Neural cell (in vitro differentiated cells): ENCODE measurements around the gene TM9SF2. TPM values are rescaled to one million over a fixed set of nuclear protein-coding genes. Genes with fewer than 3 reads are reported as not detected.

Experiments
- H2AFZ ChIP-seq: fragments of 200-600, 300-800 bp; sonication (generic), shearing (Covaris generic); 2 replicates; pipeline ENCODE4 v1.6.0; 2014; ENCODE audit warnings: low read depth, mild to moderate bottlenecking, antibody characterized with exemption, low read length, moderate library complexity
- H3F3A ChIP-seq: fragments of 200-600 bp; shearing (Covaris generic); 2 replicates; pipeline ENCODE4 v1.6.1; 2016; ENCODE audit warnings: mild to moderate bottlenecking, moderate library complexity, mixed read lengths, antibody characterized with exemption, low read length; ENCODE audit not compliant: insufficient read depth, poor library complexity, severe bottlenecking
- H3K27ac ChIP-seq: fragments of 200-600, 300-800 bp; sonication (generic), shearing (Covaris generic); 2 replicates; pipeline ENCODE4 v1.5.1; 2014; ENCODE audit warnings: mild to moderate bottlenecking, low read length, moderate library complexity
- H3K27me3 ChIP-seq: fragments of 300-800, 200-600 bp; sonication (generic), shearing (Covaris generic); 2 replicates; pipeline ENCODE4 v1.6.0; 2014; ENCODE audit warnings: mild to moderate bottlenecking, low read depth, low read length, moderate library complexity; ENCODE audit not compliant: insufficient read depth
- H3K36me3 ChIP-seq: fragments of 300-800, 200-600 bp; sonication (generic), shearing (Covaris generic); 2 replicates; pipeline ENCODE4 v1.5.1; 2014; ENCODE audit warnings: mild to moderate bottlenecking, antibody characterized with exemption, low read length, moderate library complexity; ENCODE audit not compliant: insufficient read depth
- H3K4me2 ChIP-seq: fragments of 300-800, 200-600 bp; sonication (generic), shearing (Covaris generic); 2 replicates; pipeline ENCODE4 v1.6.0; 2014; ENCODE audit warnings: mild to moderate bottlenecking, low read length
- H3K4me3 ChIP-seq: fragments of 300-800, 200-600 bp; sonication (generic), shearing (Covaris generic); 2 replicates; pipeline ENCODE4 v1.5.1; 2014; ENCODE audit warnings: mild to moderate bottlenecking, low read length, moderate library complexity
- H3K79me2 ChIP-seq: fragments of 200-600 bp; shearing (Covaris generic); replicated peaks from 2 replicates; pipeline ENCODE4 v1.6.0; 2014; ENCODE audit warnings: mild to moderate bottlenecking, low read length, moderate library complexity; ENCODE audit not compliant: insufficient read depth
- H3K9ac ChIP-seq: fragments of 300-800, 200-600 bp; sonication (generic), shearing (Covaris generic); 2 replicates; pipeline ENCODE4 v1.6.1; 2016; ENCODE audit warnings: mild to moderate bottlenecking, low read length, mixed read lengths
- H3K9me2 ChIP-seq: fragments of 200-600 bp; shearing (Covaris generic); 2 replicates; pipeline ENCODE4 v1.6.1; 2016; ENCODE audit warnings: mild to moderate bottlenecking, low read length, mixed read lengths; ENCODE audit not compliant: insufficient read depth
- H3K9me3 ChIP-seq: fragments of 200-600, 300-800 bp; sonication (generic), shearing (Covaris generic); 2 replicates; pipeline ENCODE4 v1.6.1; 2016; ENCODE audit warnings: mild to moderate bottlenecking, mixed run types, low read length, moderate library complexity, mixed read lengths
- H4K20me1 ChIP-seq: fragments of 200-600 bp; shearing (Covaris generic); 2 replicates; pipeline ENCODE4 v1.6.1; 2016; ENCODE audit warnings: mild to moderate bottlenecking, mixed run types; ENCODE audit not compliant: insufficient read depth
- EP300 ChIP-seq: fragments of 450-650 bp; conservative IDR thresholded peaks from 2 replicates; pipeline ENCODE4 v1.6.1; 2014; ENCODE audit warnings: antibody characterized with exemption, mild to moderate bottlenecking, moderate library complexity; ENCODE audit not compliant: poor library complexity, severe bottlenecking
- EZH2 ChIP-seq: fragments of 200-600, 300-800 bp; shearing (Covaris generic), sonication (generic); IDR thresholded peaks from 2 replicates; pipeline ENCODE4 v1.6.1; 2014; ENCODE audit warnings: antibody characterized with exemption, low read length, borderline replicate concordance, mild to moderate bottlenecking; ENCODE audit not compliant: insufficient read depth, poor library complexity, severe bottlenecking
- MXI1 ChIP-seq: fragments of 450-650 bp; conservative IDR thresholded peaks from 2 replicates; pipeline ENCODE4 v1.6.1; 2014; ENCODE audit warnings: antibody characterized with exemption, mild to moderate bottlenecking; ENCODE audit not compliant: poor library complexity, severe bottlenecking
- POLR2AphosphoS5 ChIP-seq: IDR thresholded peaks from 2 replicates; pipeline ENCODE4 v1.6.1; 2012
- RAD21 ChIP-seq: fragments of 450-650 bp; conservative IDR thresholded peaks from 2 replicates; pipeline ENCODE4 v1.6.1; 2014; ENCODE audit warnings: antibody characterized with exemption, mild to moderate bottlenecking, moderate library complexity
- SMC3 ChIP-seq: fragments of 450-650 bp; conservative IDR thresholded peaks from 2 replicates; pipeline ENCODE4 v1.6.1; 2014; ENCODE audit warnings: antibody characterized with exemption, mild to moderate bottlenecking, moderate library complexity; ENCODE audit not compliant: poor library complexity
- TAF1 ChIP-seq: IDR thresholded peaks from 2 replicates; pipeline ENCODE4 v1.6.1; 2012; ENCODE audit warnings: low read depth
- polyA plus RNA-seq: library from polyadenylated mRNA; depleted of rRNA; stranded (reverse); fragments of >200 nt; gene quantifications from 2 replicates; pipeline ENCODE4 v1.2.3, GENCODE V29; 2014
- TF ChIP-seq, protein P1 (sequence below): IDR thresholded peaks from 2 replicates; pipeline ENCODE4 v1.6.1; 2012; ENCODE audit warnings: borderline replicate concordance
- TF ChIP-seq, protein P2 (sequence below): fragments of 450-650 bp; IDR thresholded peaks from 2 replicates; pipeline ENCODE4 v1.5.1; 2014; ENCODE audit warnings: antibody characterized with exemption, mild to moderate bottlenecking, moderate library complexity; ENCODE audit not compliant: poor library complexity, severe bottlenecking

The TM9SF2 gene
- polyA plus RNA-seq, 1 donor from 2014 or later: 128 TPM

DNA sequence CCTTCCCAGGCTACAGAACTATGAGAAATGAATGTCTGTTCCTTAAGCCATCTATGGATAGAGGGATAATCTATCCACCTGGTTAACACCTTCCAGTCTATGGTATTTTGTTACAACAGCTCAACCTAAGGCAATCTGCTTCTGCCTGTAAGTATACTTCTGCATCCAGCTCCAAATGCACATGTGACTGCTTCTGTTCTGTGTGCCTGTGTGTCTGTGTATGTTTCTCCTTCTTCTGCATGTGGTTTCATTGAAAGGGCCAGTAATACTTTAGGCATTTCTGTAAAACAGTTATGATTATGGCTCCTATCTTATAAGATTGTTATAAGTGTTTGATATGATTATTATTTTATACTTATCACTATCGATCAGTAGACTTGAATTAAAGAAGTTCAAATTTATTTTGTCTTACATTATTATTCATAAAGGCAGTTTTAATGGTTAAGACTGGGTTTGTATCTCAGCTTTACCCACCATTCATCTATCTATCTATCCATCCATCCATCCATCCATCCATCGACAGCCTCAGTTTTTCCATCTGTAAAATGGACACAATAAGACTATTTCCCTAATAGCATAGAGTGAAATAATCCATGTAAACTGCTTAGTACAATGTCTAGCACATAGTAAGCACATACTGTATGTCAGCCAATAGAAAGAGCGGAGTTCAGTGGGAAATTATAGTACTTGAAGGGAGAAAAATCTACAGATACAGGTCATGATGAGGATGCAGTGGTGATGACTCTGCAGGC lies 37.5 kb upstream of the TM9SF2 start:
- no peak overlapping the region for H3K4me3 ChIP-seq
- H3K4me2 ChIP-seq: no peak overlapping the region
- H3K27me3 ChIP-seq: no peaks in the 10 kb centered on the region
- H3K9me2 ChIP-seq: no peaks in the 10 kb centered on the region
- no peak overlapping the region for H3K27ac ChIP-seq
- TF ChIP-seq, protein P1, sequence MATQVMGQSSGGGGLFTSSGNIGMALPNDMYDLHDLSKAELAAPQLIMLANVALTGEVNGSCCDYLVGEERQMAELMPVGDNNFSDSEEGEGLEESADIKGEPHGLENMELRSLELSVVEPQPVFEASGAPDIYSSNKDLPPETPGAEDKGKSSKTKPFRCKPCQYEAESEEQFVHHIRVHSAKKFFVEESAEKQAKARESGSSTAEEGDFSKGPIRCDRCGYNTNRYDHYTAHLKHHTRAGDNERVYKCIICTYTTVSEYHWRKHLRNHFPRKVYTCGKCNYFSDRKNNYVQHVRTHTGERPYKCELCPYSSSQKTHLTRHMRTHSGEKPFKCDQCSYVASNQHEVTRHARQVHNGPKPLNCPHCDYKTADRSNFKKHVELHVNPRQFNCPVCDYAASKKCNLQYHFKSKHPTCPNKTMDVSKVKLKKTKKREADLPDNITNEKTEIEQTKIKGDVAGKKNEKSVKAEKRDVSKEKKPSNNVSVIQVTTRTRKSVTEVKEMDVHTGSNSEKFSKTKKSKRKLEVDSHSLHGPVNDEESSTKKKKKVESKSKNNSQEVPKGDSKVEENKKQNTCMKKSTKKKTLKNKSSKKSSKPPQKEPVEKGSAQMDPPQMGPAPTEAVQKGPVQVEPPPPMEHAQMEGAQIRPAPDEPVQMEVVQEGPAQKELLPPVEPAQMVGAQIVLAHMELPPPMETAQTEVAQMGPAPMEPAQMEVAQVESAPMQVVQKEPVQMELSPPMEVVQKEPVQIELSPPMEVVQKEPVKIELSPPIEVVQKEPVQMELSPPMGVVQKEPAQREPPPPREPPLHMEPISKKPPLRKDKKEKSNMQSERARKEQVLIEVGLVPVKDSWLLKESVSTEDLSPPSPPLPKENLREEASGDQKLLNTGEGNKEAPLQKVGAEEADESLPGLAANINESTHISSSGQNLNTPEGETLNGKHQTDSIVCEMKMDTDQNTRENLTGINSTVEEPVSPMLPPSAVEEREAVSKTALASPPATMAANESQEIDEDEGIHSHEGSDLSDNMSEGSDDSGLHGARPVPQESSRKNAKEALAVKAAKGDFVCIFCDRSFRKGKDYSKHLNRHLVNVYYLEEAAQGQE: no peak
- TF ChIP-seq POLR2AphosphoS5 (no peak), SMC3 (no peak), EP300 (no peak), TAF1 (no peak), MXI1 (no peak), EZH2 (no peak), RAD21 (no peak)
- TF ChIP-seq, protein P2, sequence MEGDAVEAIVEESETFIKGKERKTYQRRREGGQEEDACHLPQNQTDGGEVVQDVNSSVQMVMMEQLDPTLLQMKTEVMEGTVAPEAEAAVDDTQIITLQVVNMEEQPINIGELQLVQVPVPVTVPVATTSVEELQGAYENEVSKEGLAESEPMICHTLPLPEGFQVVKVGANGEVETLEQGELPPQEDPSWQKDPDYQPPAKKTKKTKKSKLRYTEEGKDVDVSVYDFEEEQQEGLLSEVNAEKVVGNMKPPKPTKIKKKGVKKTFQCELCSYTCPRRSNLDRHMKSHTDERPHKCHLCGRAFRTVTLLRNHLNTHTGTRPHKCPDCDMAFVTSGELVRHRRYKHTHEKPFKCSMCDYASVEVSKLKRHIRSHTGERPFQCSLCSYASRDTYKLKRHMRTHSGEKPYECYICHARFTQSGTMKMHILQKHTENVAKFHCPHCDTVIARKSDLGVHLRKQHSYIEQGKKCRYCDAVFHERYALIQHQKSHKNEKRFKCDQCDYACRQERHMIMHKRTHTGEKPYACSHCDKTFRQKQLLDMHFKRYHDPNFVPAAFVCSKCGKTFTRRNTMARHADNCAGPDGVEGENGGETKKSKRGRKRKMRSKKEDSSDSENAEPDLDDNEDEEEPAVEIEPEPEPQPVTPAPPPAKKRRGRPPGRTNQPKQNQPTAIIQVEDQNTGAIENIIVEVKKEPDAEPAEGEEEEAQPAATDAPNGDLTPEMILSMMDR: no peak
- H3K79me2 ChIP-seq: no peaks in the 10 kb centered on the region
- no peaks in the 10 kb centered on the region for H3K36me3 ChIP-seq
- H2AFZ ChIP-seq: no peak overlapping the region
- no peak overlapping the region for H3K9ac ChIP-seq
- no peaks in the 10 kb centered on the region for H3F3A ChIP-seq
- no peaks in the 10 kb centered on the region for H4K20me1 ChIP-seq
- H3K9me3 ChIP-seq: no peaks in the 10 kb centered on the region

DNA sequence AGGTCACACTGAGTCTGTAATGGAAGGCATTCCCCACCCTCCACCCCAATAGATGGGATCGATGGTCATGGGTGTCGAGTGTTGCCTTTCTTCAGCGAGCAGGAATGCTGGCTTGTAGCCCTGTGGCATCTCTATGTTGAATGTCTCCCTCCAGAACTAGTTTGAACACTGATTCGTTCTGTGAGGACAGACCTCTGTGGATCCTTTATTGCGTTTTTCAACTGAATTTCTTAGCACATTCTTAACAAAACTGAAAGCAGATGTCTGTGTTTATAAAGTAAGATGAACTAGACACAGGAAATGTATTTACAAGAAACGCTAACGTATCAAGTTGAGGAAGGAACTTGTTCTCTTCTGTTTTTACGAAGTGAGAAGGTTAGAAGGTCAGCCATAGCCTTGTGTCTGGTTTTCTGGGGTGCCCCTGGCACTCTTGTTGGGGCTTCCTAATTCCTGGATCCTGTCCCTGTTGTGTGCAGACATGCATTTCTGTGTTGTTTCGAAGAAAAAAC lies 36.8 kb upstream of the TM9SF2 start:
- TF ChIP-seq, protein P2: no peak
- TF ChIP-seq, protein P1: no peak
- TF ChIP-seq EP300: no peak
- no peak for TF ChIP-seq MXI1
- Histone ChIP-seq H2AFZ (no peak overlapping the region), H3K4me3 (no peak overlapping the region), H3K79me2 (no peaks in the 10 kb centered on the region), H3F3A (no peaks in the 10 kb centered on the region), H3K27ac (no peak overlapping the region), H3K36me3 (no peaks in the 10 kb centered on the region), H3K4me2 (no peak overlapping the region), H3K27me3 (no peaks in the 10 kb centered on the region), H3K9ac (no peak overlapping the region), H3K9me2 (no peaks in the 10 kb centered on the region), H4K20me1 (no peaks in the 10 kb centered on the region), H3K9me3 (no peaks in the 10 kb centered on the region)
